GM12872 (cell line): ENCODE data around the gene TUG1.

Experiments
- TF ChIP-seq, protein P1 (sequence below): IDR thresholded peaks from 3 replicates; pipeline ENCODE4 v1.5.1; 2011; ENCODE audit warnings: low read depth, mild to moderate bottlenecking, low read length, moderate library complexity; ENCODE audit not compliant: insufficient read depth

Gene TUG1

DNA sequence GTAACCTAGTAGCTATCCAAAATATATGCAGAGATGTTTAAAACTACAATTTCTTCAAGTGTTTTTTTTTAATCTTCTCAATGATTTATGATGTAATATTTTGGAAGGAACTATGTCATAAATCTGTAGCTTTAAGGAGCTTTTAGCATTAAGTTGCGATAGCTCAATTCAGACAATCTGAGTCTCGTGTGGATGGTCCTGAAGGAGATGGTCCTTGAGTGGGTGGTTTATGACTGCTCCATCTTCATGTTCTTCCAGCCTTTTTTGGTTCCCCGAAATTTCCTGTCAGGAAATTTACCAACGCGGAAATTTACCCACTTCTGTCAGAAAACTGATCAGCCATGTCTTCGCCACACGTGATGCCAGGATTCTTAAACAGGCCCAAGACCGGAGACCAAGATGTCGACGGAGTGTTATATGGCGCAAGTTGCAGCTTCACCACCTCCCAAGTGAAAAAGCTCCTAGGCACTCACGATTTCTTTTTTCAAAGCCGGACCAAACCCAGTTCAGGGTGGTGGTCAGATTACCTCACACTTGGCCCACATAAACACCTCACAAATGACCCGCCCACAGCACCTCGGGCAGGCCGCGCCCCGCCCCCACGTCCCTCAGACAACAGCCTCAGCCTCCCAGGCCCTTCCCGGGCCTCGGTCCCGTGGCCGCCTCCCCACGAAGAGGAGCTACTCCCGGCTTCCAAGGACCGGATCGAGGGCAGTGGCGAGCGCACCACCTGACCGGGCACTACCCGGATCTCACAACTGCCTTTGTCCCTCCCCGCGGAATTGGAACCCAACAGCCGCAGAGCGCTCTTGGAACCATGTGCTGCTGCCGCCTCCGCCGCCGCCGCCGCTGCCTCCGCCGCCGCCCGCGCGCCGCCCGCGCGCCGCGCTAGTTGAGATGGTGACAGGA lies 796 bp upstream of the TUG1 start, which contains the start of gene MORC2:
Gene MORC2, minus strand, starts transcription at position 760 of the 909 bp plus-strand sequence. CDS start 885 bp downstream, outside the sequence.
- TF ChIP-seq, protein P1, sequence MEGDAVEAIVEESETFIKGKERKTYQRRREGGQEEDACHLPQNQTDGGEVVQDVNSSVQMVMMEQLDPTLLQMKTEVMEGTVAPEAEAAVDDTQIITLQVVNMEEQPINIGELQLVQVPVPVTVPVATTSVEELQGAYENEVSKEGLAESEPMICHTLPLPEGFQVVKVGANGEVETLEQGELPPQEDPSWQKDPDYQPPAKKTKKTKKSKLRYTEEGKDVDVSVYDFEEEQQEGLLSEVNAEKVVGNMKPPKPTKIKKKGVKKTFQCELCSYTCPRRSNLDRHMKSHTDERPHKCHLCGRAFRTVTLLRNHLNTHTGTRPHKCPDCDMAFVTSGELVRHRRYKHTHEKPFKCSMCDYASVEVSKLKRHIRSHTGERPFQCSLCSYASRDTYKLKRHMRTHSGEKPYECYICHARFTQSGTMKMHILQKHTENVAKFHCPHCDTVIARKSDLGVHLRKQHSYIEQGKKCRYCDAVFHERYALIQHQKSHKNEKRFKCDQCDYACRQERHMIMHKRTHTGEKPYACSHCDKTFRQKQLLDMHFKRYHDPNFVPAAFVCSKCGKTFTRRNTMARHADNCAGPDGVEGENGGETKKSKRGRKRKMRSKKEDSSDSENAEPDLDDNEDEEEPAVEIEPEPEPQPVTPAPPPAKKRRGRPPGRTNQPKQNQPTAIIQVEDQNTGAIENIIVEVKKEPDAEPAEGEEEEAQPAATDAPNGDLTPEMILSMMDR = no peak

DNA sequence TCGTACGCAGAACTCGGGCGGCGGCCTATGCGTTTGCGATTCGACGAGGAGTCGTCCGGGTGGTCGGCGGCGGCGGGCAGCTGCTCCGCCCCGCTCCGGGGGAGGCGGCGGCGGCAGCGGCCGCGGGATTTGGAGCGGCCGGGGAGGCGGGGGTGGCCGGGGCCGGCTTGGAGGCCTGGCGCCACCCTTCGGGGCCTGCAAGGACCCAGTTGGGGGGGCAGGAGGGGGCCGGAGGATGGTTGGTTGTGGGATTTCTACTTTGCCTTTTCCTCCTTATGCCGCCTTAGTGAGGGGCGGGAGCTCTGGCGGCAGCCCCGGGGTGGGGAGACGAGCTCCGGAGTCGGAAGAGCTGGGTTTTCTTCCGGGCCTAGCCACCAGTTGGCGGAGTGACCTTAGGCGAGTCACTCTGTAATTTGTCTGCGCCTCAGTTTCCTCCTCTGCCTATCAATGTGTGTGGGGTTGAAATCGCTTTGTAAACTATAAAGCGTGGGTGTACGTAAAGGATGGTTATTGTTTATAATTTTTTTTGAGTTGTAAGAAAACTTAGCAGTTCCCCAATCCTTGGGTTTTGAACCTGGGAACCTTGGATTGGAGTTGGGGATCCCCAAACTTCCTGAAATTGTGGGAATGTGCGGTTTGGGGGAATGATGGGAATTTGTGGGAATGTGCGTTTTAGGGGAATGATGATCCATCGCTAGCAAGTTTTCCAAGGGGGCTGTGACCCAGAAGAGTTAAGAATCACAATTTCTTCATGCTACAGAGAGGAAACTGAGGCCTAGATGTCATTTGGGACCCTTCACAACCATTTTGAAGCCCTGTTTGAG lies 679 bp downstream of the TUG1 start:
- TF ChIP-seq, protein P1 = no peak

DNA sequence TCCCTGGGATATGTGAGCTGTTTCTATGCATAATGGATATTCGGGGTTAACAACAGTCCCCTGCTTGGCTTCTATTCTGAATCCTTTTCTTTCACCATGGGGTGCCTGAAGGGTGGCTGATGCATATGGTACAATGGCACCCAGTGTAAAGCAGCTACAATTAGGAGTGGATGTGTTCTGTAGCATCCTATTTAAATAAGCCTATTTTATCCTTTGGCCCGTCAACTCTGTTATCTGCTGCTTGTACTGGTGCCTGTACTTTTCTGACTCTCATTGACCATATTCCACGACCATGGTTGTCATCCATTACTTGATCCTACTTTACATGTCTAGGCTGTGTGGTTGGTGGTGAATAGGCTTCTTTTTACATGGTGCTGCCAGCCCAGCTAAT lies 1.3 kb downstream of the TUG1 start:
- TF ChIP-seq, protein P1 = no peak

DNA sequence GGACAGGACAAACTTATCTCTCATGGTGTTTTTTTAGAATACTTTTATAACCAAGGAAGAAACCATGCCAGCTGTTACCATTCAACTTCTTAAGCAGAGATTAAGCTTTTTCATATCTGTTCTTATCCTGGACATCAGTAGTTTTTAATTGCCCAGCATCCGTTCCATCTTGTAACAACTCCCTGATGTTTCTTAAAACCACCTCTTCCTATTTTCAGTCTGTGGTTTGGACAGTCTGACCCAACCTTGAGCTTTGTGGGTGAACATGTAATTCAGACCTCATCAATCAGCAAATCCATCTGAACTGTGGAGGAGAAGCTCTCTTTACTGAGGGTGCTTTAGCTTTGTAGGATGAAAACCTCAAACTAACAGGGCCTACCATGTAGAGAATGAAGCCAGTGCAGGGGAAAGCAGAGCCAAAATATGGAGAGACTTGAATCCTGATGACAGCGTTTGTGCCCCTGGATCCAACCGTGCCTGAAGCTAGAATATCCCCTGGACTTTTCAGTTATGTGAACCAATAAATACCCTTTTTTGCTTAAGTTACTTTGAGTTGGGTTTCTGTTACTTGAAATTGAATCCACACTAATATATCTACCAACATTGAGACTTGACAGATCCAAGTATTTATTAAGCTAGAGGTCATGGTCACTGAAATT lies 9.4 kb downstream of the TUG1 start:
- TF ChIP-seq, protein P1 = no peak

DNA sequence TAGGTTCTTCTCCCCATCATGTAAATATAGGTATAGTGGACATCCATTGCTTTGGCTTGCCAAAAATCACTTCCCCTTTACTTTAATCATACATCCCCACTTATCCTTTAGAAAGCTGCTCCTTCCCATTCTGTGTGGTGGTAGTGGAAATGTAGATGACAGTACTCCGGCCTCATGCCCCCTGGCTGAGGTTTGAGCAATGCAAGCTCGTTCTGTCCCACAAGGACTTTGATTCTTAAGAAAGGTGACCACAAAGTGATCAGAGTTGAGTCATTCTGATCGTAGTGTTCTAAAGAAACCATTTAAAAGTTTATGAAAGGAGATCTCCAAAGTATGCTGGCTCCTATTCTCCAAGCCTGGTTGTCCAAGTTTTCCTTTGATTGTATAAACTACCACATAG lies 10.9 kb downstream of the TUG1 start:
- TF ChIP-seq, protein P1 = no peak

DNA sequence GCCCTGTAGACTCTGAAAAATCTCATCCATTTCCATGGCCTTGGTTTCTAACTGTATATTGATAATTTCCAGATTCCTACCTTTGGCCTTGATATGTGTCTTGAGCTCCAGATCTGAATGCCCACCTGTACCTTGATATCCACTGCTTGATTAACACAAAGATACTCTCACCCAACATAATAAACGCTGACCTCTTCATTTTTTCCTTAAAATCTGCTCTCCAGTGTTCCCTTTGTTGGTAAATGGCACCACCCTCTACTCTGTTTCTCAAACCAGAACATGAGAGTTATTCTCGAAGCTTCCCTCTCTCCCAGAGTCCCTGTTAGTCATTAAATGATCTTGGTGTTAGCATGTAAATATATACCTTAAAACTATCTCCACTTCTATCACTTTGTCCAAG lies 13.4 kb downstream of the TUG1 start:
- TF ChIP-seq, protein P1 = no peak

DNA sequence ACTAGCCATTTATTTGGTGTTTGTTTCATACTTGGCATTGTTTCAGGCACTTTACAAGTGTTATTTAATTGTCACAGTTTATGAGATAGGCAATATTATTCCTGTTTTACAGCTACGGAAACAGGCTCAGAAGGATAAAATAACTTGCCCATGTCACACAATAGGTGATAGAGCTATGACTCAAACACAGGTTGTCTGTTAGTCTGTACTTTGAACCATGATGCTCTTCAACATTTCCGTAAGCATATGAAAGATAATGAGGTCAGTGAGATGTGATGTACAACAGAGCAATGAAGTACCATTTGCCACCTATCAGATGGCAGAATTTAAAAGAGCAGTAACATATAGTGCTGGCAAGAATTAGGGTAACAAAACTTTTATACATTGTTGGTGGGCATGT lies 15.3 kb downstream of the TUG1 start:
- TF ChIP-seq, protein P1 = no peak
